NCI-H2171 (cell line): ENCODE results near the gene PVR.
A peak's percentile ranks its signal among the peaks of the same experiment; 100 is the strongest.
"Not testable (repeated sequence)": the region's sequence is repeated elsewhere in the genome, so short reads cannot be mapped to it uniquely, and the experiment has no call there.

Experiments
- DNase-seq: peaks from one replicate; lab custom pipeline; 2025; lab: John Stamatoyannopoulos, UW

The PVR gene

DNA sequence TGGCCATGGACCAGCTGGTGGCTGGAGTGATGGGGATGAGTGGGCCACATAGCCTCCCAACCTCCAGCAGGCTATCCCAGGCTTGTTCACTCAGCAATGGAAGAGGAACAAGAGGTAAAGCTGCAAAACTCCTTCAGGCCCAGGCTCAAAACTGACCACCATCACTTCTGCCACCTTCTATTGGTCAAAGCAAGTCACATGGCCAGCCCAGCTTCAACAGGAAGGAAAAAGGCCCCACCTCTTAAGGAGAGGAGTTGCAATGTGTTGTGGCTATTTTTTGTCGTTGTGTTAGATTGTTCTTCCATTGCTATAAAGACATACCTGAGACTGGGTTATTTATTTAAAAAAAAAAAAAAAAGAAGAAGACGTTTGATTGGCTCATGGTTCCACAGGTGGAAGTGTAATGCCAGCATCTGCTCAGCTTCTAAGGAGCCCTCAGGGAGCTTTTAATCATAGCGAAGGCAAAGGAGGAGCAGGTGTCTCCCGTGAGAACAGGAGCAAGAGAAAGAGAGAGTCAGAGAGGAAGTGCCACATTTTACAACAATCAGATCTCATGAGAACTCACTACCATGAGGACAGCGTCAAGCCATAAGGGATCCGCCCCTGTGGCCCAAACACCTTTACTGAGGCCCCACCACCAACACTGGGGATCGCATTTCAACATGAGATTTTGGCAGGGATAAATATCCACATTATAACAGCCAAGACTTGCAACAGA lies 24.9 kb upstream of the PVR start:
- no peak for DNase-seq

DNA sequence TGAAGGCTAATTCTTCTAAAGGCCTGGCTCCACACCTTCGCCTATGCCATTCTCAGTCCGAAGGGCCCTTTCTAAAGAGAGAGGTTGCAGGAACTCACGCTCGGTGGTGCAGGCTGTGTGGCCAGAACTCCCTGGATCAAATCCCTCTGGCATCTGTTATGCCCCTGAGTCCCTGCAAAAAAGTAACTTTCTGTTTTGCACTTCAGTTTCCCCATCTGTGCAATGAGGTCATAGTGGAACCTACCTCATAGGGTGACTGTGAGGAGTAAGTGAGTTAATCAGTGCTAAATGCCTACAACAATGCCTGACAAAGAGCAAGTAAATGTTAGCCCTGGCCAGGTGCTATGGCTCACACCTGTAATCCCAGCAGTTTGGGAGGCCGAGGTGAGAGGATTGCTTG lies 23.0 kb upstream of the PVR start:
- DNase-seq, result no peak

DNA sequence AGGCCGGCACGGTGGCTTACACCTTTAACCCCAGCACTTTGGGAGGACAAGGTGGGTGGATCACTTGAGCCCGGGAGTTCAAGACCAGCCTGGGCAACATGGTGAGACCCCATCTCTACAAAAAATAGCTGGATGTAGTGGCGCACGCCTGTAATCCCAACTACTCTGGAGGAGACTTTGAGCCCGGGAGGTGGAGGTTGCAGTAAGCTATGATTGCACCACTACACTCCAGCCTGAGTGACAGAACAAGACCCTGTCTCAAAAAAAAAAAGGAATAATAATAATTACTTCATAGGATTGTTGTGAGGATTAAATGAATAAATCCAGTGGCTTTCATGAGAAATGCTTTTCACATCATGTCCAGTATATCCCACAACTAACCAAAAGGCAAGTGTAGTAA lies 22.3 kb upstream of the PVR start:
- no peak for DNase-seq

DNA sequence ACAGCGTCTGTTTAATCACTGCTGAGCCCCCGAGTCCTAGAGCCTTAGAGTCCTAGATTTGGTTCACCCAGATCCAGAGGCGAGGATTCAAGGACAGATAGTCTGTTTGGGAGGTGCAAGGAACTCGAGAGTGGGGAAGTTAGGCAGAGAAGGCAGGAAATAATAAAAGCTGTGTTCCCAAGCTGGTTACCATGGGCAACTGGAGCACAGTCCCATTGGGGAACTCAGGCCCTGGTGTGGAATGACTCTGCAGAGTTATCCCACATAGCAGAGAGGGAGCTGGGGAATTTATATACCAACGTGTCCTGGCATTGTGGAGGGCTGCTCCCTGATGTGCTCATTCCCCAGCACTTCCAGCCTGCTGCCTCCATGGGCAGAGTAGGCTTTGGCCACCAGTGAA lies 20.6 kb upstream of the PVR start:
- no peak for DNase-seq

DNA sequence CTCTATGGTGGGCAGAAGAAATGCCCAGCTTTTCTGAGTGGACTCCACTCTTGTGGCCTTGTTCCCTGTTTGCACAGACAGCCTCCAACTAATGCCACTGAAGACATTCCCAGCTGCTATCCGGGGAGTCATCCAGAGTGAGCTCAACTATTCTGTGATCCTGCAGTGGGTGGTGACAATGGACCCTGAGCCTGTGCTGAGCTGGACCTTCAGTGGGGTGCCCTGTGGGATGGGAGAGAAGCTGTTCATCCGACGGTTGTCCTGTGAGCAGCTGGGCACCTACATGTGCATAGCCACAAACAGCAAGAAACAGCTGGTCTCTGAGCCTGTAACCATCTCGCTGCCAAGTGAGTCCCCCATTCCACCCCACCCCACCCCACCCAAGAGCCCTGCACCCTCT lies 20.1 kb upstream of the PVR start:
- no peak for DNase-seq

DNA sequence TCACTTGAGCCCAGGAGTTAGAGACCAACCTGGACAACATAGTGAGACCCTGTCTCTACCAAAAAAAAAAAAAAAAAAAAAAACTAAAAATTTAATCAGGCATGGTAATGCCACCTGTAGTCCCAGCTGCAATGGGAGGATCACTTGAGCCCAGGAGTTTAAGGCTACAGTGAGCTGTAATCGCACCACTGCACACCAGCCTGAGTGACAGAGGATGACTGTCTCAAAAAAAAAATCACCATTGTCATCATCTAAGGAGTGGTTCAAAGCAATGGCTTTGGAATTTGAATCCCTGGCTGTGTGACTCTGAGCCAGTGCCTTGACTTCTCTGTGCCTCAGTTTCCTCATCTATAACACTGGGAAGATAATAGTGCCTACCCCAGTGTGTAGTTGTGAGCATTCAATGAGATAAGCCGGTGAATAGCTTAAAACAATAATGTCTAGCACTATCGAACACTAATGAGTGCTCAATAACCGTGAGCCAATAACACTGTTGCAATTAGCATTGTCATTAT lies 18.8 kb upstream of the PVR start:
- peak; percentile 13 for DNase-seq

DNA sequence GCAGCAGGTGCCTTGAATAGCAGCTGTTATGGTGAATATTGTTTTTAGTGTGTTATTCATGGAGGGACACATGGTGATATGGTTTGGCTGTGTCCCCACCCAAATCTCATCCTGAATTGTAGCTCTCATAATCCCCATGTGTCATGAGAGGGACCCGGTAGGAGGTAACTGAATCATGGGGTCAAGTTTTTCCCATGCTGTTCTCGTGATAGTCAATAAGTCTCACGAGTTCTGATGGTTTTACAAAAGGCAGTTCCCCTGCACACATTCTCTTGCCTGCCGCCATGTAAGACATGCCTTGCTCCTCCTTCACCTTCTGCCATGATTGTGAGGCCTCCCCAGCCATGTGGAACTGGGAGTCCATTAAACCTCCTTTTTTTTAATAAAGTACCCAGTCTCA lies 18.1 kb upstream of the PVR start:
- not testable (repeated sequence) for DNase-seq

DNA sequence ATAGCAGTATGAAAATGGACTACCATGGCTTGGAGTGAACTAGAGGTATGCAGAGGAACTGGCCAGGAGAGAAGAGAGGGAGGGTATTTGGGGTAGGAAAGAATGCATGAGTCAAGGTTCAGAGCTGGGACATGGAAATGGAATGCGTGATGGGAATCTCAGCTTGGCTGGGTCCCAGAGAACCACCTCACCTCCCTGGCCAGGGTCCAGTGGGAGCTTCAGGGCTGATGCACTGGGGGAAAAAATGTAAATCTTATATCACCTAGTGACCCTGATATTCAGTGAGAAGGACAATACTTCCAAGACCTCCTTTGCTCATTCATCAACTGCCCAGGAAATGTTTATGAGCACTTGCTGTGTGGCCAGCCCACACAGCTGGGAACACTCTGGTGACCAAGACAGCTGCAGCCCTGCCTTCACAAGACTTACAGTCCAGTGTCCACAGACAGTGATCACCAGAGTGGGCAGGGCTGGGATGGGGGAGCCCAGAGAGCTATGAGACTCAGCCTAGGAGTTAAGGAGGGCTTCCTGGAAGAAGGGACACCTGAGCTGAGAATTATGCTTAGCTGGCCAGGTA lies 17.6 kb upstream of the PVR start:
- no peak for DNase-seq

DNA sequence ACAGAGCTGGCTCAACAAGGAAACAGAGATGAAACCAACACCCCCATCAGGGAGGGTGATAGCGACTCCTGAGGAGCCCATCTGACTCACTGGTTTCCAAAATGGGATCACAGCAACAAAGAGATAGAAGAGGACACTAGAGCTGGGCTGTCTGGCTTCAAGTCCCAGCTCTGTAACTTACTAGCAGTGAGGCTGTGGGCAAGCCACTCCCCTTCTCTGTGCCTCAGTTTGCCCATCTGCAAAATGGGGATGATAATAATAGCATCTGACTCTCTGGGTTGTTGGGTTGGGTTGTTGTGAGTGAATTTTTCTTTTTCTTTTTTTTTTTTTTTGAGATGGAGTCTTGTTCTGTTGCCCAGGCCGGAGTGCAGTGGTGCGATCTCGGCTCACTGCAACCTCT lies 16.1 kb upstream of the PVR start:
- DNase-seq, result no peak

DNA sequence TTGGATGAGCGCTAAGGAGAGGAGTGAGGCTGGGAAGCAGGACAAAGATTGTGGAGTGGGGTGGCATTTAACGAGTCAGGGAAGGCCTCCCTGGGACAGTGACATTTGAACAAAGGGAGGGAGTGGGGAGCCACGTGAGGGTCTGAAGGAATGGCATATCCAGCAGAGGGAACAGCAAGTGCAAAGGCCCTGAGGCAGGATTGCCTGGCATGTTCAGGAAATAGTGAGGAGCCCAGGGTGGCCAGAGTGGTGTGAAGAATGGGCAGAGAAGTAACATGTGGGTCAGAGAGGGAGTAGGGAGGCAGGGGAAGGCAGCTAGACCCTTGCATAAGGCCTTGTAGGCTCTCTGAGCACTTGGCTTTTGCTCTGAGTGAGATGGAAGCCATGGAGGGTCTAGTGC lies 14.9 kb upstream of the PVR start:
- DNase-seq, result no peak

DNA sequence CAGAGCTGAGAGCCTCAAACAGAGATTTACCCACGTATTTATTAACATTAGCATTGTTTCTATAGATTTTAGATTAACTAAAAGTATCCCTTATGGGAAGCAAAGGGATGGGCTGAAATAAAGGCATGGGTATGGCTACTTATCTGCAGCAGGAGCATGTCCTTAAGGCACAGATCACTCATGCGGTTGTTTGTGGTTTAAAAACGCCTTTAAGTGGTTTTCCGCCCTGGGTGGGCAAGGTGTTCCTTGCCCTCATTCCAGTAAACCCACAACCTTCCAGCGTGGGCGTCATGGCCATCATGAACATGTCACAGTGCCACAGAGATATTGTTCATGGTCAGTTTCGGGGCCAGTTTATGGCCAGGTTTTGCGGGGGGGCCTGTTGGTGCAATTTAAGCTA lies 12.1 kb upstream of the PVR start:
- not testable (repeated sequence) for DNase-seq

DNA sequence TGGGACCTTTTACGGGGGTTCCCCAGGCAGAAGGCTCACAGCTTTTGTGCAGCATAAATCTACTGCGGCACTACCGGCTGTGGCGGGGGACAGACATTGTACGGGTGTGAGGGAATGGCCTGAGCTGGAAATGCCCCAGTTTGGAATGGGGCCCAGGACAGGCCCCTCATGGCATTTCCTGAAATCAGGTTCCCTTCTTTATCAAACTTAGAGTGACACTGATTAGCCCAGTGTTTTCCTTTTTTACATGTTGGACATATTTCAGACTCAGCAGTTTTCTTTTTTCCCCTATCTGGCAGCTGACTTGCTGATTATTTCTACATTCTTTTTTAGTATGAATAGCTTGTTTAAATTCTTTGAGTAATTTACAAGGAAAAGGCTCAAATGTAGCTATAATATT lies 9.7 kb upstream of the PVR start:
- not testable (repeated sequence) for DNase-seq

DNA sequence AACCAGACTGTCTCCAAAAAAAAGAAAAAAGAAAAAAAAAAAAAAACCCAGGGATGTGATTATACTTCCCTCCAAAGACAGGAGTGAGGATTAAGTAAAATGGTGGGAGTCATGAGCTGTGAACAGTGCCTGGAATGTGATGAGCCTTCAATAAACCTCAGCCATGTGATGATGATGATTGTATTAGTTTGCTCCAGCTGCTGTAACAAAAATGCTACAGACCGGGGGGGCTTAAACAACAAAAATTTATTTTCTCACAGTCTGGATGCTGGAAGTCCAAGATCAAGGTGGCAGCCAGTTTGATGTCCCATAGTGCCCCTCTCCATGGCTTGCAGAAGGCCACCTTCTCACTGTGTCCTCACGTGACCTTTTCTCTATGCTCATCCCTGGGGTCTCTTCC lies 8.9 kb upstream of the PVR start:
- no peak for DNase-seq

DNA sequence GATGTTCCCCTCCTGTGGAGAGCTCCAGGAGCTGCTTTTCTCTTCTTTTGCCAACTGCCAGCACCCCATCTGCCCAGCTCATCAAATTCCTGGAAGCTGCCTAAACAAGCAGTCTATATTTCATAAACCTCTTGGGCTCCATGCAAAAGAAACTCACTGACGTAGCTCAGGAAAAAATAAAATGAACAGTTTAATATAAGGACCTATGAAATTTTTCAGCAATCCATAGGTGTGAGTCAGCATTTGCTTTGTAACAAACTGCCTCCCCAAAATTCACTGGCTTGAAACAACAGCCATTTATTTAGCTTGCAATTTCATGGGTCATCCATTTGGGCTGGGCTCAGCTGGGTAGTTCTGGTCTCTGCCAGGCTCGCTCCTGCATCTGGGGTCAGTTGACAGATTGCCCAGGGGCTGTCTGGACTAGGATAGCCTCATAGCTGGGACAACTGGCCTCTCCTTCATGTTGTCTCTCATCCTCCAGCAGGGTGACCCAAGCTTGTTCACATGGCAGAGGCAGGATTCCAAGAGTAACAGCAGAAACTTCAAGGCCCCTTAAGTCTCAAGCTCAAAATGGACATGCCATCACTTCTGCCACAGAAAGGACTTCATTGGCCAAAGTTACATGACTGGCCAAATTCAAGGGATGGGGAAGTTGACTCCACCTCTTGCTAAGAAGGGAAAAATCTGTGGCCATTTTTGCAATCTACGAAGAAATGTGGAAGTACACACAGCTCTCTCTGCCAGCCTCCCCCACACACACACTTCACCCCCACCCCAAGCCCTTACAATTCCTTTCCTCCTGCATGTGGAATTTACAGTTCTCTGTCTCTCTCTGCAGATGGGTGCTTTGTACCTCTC lies 7.9 kb upstream of the PVR start:
- no peak for DNase-seq

DNA sequence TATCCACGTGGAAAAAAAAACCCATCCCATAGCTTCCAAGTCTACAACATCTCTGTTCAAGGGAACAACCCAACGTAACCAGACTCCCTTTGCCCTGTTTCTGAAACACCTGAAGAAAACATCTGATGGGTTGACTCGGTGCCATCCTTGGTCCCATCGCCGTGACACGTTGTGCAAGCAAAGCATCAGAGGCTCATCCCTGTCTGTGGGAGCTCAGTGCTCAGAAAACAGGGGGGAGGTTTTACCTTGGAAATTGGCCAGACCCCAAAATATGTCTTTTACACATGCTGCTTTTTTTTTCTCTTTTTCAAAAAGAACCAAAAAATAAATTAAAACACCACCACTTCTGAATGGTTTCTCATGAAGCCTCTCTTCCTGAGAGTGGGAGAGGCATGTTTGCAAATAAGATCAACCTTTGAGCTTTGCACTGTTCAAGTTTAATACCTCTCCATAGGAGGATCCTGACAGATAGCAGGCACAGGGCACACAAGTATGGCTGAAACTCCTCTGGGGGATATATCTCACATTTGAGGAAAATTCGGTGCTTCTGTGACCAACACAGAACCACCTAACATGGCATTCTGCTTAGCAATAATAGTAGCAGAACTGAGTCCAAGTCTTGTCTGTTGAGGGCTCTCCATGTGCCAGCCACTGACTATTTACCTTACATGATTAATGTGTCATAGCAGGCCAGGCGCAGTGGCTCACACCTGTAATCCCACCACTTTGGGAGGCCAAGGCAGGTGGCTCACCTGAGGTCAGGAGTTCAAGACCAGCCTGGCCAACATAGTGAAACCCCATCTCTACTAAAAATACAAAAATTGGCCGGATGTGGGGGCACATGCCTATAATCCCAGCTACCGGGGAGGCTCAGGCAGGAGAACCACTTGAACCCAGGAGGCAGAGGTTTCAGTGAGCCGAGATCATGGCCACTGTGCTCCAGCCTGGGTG lies 7.0 kb upstream of the PVR start:
- no peak for DNase-seq

DNA sequence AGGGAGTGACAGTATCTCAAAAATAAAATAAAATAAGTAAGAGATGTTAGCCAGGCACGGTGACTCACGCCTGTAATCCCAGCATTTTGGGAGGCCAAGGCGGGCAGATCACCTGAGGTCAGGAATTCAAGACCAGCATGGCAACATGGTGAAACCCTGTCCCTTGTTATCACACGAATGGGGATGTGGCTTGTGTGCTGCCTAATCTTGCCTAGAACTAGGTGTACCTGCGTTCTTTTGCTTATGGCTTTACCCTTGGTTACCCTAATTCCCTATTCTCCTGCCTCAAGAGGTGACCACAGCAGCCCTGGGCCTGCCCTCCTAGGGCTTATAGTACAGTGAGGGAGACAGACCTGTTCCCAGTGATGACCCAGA lies 6.3 kb upstream of the PVR start:
- DNase-seq, result no peak

DNA sequence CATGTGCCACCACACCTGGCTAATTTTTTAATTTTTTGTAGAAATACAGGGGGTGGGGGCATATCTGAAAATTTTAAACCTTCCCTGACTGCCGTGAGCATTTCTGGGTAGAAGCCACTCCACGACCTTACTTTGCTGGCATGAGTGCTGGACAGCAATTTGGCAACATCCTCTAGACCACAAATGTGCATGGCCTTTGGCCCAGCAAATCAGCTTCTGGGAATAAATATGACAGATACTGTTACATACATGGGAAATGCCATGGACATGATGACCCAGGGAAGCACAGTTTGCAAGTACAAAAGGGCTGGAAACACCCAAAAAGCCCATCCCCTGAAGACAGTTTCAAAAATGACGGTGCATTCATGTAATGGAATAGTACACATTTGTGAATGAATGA lies 3.2 kb upstream of the PVR start:
- DNase-seq, result no peak

DNA sequence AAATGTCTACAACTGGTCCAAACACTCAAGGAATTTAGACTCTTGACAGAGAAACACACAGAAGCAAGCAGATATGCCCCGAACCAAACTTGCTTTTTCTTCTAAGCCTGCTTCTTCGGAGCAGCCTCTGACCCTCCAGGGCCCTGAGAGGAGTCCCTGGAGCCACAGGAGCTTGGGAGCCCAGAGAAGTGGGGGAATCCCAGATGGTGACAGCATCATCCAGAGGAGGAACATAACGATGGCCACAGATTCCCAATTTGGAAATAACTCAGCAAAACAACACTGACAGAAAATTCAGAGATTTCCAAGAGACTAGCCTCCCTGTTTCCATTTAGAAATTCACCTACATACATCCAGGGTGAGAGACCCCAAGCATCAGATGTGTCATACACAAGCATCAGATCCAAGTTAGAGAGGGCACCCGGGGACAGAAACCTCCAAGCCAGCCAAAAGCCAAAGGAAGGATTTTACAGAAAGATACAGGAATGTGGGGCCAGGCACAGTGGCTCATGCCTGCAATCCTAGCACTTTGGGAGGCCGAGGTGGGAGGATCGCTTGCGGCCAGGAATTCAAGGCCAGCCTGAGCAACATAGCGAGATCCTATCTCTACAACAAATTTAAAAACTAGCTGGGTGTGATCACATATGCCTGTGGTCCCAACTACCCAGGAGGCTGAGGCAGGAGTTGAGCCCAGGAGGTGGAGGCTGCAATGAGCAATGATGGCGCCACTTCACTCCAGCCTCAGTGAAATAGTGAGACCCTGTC lies 2.0 kb upstream of the PVR start:
- no peak for DNase-seq

DNA sequence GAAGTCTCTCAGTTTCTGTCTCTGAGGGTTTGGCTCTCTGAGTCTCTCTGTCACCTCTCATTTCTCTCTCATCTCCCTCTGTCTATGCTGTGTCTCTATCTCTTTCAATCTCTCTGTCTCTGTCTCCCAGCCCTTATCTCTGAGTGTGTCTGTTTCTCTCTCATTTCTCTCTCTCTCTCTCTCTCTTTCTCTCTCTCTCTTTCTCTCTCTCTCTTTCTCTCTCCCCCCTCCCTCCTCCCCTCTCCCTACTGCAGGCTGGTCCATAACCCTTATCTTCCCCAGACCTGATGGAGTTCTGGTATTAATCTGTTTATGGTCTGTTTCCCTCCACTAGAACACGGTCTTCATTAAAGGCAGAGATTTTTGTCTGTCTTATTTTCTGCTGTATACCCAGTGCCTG lies 1.3 kb upstream of the PVR start:
- no peak for DNase-seq

DNA sequence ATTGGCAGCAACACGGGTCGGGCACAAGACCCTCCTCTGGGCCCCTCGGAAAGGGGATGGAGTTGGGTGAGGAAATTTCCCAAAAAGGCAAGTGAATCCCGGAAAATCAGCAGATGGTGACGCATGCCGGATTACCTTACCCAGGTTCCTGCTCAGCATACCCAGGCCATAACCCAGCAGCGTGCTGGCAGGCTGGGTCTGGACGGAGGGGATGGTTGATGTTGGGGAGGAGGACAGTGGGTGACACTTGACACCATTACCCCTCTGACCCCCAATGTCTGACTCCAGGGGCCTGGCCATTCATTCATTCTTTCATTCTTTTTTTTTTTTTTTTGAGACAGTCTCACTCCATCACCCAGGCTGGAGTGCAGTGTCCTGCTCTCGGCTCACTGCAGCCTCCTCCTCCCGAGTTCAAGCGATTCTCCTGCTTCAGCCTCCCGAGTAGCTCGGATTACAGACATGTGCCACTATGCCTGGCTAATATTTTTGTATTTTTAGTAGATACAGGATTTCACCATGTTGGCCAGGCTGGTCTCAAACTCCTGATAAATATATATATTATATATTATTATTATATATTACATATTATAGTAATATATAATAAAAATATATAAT lies 799 bp downstream of the PVR start:
- peak; percentile 23 for DNase-seq
